CD4-positive, alpha-beta T cell treated with Interferon gamma for 1 hour (primary cell): Measurements from ENCODE around the gene HECTD4.

Experiments used
- DNase-seq: peaks from one replicate; pipeline ENCODE4 v3.0.0-alpha.2; 2020

HECTD4 gene

DNA sequence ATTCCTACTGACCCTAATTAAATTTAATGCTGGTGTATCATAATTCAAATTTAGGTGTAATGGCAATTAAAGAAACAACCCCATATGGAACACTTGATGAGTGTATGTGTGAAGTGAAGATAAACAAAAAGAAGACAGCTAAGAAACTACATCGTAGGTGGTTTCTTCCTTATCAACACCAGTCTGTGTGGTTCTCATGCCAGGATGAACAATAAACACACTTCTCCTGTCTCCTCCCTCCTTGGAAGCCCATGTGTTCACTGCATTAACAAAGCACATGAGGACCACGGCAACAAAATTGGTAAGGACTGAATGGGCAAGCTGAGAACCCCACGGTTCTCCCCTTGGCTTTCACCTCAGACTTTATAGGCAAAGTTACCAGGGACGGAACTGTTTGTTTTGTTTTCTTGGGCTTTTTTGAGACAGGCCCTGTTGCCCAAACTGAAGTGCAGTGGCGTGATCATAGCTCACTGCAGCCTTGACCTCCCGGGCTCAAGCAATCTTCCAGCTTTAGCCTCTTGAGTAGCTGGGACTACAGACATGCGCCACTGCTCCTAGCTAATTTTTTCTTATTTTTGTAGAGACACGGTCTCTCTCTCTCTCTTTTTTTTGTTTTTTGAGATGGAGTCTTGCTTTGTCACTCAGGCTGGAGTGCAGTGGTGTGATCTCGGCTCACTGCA is 185.9 kb downstream of the HECTD4 start:
- DNase-seq = no peak

DNA sequence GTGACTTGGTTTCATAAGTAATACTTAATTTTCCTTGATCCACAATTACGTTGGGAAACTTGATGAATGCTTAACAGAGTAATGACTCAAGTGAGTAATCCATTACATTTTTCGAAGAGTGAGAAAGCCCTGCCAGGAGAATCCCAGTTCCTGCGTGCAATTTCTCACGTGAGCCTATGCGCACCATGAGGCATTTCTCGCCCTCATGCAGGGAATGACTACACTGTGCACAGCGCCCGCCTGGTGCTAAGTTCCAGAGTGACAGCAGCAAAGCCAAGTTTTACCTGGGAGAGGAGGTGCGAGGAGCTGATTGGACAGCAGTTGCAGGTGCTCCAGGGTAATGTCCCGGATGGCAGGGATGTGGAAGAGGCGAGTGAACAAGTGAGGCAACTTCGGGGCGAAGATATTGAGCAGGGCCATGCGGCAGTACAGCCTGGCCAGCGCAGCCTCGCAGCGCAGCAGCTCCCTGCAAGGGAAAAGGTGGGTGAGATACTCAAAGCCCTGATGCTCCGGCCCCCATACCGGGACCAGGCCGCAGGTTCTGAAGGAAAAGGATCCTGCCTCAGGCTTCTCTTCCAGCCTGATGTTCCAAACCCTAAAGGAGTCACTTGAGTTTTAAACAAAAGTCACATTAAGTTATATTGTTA is 187.5 kb downstream of the HECTD4 start:
- no peak for DNase-seq

DNA sequence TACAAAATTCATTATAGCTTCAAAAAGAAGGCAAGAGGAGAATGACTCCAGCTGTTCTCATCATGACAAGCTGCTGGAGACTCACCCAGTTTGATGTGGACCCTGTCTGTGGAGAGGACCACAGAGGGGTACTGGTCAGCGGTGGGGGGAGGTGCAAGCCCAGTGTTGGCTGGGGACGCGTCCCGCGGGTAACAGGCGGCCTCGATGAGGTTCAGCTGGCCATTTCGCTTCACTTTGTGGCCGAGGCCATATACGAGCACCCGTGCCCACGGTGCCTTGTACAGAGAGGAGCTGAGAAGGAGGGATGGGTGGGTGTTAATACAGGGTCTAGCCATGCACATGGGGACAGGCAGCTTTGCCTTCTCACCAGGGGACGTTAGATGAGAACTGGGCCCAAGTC is 189.8 kb downstream of the HECTD4 start:
- no peak for DNase-seq

DNA sequence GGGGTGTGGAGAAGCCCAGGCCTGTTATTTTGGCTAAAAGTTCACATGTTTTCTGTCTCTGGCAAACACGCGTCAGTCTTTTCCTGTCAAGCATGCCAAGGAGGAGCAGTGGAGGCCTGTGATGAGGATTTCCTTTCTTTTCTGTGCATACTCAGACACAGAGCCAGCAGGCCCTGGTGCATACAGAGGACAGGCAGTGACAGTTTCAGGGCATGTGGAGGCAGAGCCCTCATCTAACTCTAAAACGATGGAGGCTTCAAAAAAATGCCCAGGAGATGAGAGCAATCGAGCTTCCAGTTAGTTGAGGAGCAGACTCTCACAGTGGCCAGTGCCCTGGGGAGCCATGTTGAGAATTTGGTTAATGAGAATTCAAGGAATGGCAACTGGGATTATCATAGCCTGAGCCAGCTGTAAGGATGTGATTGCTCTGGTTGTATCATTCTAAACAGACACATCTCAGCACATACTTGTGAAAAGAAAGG is 190.3 kb downstream of the HECTD4 start:
- DNase-seq = no peak

DNA sequence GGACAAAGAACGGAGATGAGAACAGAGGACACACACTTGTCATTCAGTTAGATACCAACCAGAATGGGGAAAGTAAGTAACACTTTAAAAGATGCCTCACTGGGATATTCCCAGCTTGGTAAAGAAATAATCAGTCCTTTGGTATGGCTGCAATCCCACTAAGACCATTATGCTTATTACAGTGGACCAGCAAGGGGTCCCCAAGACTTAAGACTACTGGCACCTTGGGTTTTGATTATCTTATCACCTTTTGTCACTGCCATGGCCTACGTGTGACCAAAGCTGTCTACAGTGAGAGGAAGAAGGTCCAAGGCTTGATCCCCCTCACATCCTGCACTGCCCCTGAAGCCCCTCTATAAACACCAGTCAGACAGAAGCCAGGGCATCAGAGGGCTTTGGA is 191.0 kb downstream of the HECTD4 start:
- DNase-seq = no peak

DNA sequence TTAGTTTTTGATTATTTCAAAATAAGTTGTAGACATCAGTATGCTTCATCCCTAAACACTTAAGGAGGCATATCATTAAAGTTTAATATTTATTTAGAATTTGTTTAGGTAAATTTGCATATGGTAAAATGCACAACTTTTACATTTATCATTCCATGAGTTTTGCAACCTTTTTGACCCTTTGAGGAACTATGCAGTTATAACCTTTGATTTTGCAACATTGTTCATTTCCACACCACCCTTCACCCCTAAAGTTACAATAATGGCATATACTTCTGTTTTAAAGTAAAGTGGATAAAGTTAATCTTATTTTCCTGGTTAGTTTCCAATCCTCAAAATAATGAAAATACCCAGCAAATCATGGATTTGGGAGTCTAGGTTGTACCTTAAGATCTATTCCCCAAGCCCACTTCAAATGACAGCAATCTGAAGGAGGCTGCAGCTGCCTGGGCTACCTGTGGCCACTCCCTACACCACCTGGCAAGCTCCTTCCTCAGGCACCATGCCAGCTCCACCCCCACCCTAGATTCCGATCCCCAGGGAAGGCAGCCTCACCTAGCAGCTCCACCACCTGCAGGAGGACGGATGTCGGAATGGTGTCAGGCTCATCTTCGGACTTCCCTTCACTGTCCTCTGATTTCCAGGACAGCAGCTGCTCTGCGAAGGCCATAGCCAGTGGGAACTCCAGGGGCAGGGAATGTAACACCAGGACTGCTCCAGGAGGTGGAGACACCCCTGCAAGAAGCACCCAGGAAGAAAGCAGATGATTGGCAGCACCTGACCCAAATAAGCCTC is 191.8 kb downstream of the HECTD4 start:
- DNase-seq = no peak

DNA sequence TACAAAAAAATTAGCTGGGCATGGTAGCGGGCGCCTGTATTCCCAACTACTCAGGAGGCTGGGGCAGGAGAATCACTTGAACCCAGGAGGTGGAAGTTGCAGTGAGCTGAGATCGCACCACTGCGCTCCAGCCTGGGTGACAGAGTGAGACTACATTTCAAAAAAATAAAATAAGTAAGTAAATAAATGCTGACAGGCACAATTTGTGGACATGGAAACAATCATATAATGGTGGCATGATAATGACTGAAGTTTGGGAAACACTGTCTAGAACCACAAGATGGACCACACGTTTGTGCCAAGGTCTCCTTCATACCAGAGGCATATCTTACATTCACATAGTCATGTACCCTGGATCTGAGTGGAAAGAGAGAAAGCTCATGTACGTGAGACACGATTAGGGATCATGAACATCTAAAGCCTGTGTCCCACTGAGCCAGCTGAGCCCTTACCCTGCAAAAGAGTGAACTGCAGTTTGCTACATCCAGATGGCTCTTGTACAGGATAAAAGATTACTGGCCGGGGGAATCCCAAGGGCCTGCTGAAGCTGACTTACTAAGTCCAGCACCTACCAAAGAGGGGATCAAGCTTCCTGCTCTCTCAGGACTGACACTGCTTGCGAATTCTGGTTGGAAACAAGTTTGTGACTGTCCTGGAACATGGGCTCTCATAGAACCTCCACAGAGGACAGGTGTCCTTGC is 194.0 kb downstream of the HECTD4 start:
- DNase-seq = no peak

DNA sequence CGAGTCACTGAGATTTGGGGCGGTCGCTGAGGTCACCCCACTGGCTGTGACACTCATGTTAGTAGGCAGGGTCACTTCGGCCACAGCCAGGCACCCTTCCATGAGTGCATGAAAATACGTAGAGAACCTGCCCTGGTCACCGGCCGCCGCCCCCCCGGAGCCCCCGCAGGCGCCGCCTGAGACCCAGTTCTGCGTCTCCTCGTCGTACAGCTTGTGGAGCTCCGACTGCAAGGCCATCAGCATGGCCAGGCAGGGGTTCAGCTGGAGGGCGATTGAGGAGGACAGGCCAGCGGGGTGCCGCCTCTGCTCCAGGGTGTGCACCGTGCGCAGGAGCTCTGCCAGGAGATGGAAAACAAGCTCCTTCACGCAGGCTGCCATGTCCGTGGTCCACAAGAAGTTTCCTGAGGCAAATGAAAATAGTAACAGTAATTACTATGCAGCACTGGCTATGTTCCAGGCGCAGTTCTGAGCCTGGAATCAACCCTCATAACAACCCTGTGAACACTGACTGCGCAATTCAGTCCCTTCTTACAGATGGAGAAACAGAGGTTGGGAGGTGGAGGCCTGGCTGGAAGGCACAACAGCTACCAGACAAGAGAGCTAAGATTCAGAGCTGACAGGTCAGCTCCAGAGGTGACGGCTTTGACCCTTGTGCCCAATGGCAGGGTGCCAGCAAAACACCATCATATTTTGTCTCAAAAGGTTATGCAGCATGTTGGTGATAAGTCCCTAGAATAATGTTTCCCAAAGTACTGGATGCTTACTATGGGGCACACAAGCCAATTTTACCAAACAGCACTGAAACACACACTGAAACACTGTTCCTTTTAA is 196.9 kb downstream of the HECTD4 start:
- no peak for DNase-seq

DNA sequence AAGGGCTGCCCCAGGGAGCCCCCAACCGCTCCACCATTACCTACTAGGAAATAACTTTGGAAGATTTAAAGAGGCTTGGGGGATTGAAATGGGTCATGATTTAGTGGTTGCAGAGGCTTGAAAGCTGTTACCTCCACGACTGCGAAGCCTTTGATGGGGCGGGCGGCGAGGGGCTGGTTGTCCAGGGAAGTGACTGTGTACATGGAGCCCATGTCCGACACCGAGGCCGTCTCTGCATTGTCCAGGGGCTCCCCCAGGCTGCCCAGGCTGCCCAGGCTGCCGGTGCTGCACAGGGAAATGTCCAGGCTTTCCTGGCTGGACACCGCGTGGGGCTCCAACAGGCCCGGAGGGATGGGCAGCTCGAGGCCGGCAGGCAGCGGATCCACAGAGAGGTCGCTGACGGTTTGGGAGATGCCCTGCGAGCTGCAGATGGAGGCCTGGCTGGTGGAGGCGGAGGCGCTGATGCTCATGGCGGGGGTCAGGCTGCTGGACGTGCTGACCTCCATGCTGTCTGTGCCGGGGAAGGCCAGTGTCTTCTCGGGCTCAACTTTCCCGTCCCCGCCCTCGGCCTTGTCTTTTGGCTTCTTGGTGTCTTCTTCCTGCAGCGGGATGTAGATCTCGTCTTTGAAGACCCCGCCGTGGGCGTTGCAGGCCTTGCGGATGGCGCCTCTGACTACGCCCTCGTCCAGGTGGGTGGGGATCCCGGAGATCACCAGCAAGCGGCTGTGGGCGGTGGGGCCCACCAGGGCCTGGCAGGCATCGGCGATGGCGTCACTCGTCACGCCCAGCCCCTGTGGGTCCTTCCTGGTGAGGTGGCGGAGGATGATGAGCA is 198.0 kb downstream of the HECTD4 start:
- no peak for DNase-seq

DNA sequence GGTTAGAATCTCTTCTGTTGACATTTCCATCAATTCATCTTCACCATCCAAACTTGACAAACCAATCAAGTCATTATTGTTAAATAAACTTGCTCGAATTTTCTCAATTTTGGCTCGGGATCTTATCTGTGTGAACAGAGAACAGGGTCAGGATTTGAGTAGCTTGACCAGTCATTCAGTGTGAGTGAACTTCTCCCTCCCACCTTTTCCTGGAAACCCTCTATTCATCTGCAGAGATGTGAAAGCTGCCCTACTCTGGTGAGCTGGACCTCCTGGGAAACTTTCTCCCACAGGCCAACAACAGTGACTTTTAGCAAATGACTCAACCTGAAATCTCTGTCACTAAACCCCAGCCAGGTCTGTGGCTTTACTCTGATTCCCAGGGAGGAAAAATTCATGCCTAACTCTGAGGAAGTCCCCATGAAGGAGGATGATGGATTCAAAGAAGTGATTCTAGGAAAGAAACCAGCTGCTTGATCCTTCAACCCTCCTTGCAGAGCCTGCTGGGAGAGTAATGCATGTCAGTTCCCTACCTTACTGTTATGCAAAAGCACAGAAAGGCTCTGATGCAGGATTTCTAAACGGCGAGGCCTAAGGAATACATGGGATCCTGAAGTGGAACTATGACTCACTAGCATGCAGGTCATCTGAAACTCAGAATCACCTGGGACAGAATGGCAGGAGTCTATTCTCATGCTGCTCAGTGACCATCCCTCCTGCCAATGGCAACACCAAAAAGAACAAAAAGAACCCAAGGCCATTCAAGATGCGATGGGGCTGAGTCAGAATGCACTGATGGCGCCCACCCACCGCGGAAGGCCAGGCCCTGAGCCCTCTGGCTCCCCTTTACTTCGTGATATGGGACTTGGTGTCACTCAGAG is 198.8 kb downstream of the HECTD4 start:
- DNase-seq = no peak

DNA sequence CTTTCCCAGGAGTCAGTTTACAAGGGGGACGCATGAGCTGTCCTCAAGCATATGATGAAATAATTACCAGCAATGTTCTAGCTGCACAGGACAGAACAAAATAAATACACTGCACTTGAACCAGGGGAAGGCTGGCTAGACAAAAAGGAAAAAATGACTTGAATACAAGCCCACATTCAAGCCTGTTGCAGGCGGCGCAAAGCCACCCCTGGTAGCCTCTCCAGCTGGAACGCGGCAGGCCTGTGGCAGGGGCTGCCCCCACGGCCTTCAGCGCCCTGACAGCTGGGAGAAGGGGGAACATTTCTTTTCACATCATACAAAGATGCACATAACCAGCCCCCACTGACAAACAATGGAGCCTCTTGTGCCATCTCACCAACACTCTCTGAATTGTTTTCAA is 199.7 kb downstream of the HECTD4 start:
- DNase-seq = no peak

DNA sequence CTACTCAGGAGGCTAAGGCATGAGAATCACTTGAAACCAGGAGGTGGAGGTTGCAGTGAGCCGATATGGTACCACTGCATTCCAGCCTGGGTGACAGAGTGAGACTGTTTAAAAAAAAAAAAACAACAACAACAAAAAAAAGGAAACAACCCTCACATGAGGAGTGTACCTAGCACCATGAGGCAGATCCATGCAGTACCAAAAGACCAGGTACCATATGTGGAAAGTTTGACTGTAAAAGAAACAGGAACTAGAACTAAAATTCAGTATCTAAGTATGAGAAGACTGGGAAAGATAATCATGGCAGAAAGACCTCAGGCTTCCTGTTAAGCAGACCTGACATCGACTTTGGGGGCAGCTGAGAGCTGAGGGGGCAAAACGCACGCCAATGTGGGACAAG is 201.8 kb downstream of the HECTD4 start:
- DNase-seq = no peak

DNA sequence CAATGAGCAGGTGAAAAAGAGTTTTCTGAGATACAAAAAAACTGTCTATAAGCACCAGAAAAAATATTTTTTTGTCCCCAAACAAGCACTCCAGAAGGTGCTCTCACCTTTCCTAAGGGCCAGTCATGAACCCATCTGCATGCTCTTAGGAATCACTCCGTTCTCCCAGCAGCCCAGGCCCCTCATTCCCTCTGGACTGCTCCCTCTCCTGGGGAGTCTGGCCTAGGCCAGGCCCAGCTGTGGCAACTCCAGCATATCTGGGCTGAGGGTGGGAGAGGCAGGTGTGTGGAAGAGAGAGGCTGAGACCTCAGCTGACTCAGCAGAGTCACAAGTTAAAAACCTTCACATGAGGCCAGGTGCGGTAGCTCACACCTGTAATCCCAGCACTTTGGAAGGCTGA is 202.3 kb downstream of the HECTD4 start:
- no peak for DNase-seq

DNA sequence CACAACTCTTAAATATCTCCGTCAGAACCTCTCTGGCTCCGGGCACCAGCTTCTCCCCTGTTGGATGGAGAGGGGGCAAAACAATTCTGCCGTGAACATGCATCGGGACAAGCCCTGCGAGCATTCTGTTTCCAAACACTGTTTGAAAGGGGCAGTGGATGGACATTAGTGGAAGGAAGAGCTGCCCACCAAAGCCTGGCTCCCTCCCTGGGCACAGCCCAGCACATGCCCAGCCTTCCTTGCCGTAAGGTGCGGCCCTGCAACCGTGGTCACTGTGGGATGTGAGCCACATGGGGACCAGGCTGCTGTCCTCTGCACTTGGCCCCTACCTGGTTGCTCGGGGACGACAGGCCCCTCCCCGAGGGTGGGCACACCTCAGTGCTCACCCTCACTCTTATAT is 202.9 kb downstream of the HECTD4 start:
- no peak for DNase-seq

DNA sequence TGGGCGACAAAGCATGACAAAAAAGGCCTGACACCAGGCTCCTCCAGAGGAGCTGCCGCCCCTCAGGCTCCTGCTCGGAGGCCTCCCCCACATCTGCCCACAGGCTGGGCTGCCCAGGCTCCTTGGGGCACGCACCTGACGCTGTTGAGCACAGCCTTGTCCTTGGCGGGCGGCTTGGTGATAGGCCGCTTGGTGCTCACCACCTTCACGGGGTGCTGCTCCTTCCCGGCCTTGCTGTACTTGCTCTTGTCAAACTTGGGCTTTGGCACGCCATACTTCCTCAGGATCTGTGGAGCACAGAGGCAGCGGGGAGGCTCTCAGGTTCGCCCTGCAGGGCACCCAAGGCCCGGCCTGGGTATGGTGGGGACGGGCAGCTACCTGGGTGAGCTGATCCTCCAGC is 203.4 kb downstream of the HECTD4 start:
- DNase-seq = no peak

DNA sequence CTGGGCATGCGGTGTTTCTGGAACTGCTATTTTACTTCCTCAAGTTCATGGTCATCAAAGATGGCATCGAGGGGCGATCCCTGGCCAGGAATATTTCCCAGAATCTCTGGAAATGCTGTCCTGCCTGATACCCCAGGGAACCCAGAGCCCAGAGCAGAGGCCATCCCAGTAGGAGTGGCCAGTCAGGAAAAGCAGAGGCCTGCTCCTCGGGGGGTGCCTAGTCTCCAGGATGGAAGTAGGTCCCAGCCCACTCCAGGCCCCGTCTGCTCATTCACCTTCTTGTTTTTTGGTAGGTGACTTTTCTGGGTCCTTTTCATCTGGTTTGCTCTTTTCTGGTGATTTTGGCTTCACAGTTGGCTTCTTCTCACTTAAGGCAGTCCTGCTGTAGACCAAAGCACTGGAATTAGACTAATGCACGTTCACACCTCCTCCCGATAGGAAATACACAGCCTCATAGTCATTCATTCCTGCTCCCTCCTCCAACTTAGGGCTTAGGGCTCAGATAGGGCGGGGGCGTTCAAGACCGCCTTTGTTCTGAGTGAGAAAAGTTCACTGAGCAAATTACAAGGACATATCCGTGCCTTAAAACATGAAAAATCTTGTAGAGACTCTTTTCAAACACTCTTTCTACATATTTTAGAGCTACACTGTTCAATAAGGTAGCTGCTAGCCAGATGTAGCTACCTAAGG is 205.8 kb downstream of the HECTD4 start:
- no peak for DNase-seq

DNA sequence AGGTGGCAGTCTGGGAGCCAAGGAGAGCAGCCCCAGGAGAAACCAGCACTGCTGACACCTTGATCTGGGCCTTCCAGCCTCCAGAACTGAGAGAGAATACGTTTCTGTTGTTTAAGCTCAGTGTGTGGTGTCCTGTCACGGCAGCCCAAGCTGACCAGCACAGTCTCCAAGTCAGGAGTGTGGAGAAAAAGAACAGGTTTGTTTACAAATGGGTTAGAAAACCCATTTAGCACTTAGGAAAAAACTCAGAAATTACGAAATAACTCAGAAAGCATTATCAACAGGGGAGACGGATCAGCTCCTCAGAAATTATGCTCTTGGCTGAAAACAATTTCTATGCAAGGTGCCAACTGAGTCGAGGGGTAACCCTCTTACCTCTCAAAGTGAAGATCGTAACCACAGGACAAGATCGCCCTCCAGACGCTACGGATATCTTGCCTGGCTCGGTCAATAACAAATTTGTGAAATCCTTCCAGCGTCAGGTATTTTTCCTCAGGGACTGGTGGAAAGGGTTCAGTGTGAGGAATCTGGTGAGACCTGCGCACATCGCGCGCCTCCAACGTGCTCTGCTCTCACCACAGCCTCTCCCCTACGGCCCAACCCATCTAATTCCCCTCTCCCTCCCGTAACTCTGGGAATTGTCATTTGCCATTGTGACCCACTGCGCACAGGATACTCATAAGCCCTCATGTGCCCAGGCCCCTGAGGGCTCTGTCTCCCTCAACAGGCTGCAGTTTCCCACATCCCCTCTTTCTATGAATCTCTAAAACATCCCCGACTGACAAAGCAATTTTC is 206.7 kb downstream of the HECTD4 start:
- no peak for DNase-seq

DNA sequence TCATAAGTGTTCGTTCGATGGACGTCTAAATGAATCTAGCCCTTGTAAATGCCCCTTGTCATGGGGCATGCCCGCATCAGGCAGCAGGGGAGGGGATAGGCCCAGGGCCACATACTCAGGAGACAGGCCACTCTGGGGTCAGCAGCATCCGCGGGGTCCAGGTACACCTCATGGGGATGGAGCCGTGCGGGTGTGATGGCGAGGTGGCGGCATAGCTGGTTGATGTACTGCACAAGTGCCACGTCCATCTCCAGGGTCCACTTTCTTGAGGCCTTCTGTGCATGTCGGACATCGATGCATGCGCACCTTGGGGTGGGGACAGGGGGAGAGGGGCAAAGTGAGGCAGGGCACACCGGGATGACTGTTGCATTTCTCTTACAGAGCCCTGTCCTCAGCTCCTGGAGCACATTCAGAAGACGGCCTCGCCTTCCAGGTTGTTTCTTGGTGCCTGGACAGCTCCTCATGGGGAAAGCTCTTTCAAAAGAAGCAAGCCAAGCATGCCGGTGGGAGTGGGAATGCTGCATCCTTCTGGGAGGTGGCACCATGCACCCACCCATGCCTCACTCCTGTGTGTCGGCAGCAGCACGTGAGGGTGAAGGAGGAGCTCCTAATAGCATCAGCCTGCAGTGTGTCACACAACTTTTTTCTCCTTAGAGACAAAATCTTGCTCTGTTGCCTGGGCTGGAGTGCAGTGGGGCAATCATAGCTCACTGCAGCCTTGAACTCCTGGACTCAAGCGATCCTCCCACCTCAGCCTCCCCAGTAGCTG is 209.5 kb downstream of the HECTD4 start:
- no peak for DNase-seq
